Activated gamma-delta T cell treated with Interleukin-2 at 50 U/mL for 16 hours (primary cell): ENCODE data around the gene RACGAP1.
"Not testable (repeated sequence)": the region's sequence is repeated elsewhere in the genome, so short reads cannot be mapped to it uniquely, and the experiment has no call there.

Experiments used
- DNase-seq: peaks from one replicate; pipeline ENCODE4 v3.0.0-alpha.2; 2020

The RACGAP1 gene

DNA sequence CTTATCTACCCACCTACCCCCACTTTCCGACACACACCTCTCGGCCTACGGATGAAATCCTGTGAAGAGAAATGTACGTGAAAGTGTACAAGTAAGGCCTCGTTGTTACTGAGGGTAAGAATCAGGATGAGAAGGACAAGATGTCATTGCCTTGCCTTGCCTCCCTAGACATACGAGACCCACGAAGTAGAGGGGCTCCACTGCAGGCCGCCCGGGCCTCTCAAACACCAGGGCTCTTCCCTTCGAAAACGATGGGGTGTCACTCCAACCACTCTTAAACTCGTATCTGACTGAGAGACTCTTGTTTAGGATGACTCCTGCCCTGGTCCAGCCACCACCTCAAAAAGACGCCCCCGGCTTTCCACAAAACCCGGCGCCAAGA lies 498 bp downstream of the RACGAP1 start:
- DNase-seq: no peak

DNA sequence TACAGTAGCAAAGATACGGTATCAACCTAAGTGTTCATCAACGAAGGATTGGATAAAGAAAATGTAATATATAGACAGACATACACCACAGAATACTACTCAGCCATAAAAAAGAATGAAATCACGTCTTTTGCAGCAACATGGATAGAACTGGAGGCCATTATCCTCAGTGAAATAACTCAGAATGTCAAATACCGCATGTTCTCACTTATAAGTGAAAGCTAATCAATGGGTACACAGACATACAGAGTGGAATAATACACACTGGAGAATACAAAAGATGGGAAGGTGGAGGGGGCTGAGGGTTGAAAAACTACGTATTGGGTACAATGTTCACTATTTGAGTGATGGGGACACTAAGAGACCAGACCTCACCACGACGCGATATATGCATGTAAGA lies 1.1 kb downstream of the RACGAP1 start:
- DNase-seq: no peak

DNA sequence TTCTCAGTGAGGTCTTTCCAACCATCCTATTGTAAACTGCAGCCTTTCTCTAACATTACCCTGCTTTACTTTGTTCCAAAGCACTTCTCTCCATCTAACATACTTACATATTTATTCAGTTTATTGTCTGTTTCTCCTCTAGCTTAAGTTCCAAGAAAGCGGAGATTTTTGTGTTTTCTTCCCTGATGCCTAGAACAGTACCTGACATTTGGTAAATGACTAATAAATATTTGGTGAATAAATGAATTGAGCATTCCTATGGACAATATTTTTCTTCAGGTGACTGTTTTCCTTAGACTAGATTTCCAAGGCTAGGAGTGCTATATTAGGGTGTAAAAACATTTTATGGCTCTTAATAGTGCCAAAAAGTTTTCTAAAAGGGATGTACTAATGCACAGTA lies 2.4 kb downstream of the RACGAP1 start:
- DNase-seq: no peak

DNA sequence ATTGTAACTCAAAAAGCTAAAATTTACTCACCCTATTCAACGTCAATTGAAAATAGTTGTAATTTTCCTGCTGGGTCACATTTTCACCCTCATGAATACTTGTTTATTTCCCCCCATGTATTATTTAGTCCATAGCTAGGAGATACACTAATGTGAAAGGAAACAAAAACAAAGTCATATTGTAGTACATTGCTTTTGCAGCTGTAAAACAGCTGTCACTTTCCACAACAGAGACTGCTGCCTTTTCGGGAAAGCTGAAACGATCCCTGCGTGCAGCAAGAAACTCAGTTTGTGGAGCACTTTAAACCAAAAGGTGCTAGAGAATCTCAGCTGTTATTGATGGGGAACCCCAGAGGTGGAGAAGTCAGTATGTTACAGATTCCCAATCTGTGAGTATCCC lies 4.3 kb downstream of the RACGAP1 start:
- DNase-seq: no peak

DNA sequence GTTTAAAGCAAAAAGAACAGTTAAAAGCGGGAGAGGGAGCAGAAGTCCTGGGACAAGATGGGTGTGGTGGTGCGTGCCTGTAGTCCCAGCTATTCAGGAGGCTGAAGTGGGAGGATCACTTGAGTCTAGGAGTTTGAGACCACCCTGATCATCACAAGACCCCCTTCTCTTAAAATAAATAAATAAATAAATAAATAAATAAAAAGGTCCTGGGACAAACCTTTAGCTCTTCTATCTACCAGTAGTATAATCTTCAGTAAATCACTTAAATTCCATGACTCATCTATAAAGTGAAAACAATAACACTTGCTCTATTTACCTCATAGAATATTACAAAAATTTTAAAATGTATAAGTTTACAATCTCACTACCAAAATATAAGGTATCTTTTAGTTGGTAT lies 5.8 kb downstream of the RACGAP1 start:
- DNase-seq: no peak

DNA sequence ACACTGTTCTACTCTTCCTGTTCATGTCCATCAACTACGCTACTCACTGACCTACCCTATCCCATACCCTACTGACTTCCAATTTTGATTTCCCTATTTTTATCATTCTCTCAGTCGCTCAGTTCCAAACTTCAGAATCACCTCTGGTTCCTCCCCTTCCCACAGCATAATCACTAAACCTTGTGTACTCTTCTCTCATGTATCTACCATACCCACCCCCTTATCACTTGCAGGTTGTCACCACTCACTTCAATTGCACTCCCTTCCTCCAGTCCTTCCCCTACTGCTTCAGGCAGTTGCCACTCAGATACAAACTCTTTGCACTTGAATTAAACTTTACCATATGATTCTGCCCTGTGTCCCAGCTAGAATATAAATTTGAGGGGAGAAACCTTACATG lies 6.3 kb downstream of the RACGAP1 start:
- DNase-seq: no peak

DNA sequence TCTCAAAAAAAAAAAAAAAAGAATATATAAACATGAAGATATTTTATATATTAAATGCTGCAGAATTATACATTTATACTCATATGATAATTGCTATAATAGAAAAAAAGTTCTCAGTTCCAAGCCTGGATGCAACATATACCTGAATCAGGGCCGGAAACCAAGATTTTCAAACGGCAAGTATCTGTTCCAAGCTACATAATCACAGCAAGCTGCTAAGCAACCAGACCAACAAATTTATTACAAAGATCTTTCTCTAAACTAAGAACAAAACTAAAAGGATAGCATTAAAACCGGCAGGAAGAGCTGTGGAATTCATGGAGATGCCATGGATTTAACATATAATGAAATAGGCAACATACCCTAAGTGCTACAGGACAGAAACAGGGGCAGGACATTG lies 7.1 kb downstream of the RACGAP1 start:
- no peak for DNase-seq

DNA sequence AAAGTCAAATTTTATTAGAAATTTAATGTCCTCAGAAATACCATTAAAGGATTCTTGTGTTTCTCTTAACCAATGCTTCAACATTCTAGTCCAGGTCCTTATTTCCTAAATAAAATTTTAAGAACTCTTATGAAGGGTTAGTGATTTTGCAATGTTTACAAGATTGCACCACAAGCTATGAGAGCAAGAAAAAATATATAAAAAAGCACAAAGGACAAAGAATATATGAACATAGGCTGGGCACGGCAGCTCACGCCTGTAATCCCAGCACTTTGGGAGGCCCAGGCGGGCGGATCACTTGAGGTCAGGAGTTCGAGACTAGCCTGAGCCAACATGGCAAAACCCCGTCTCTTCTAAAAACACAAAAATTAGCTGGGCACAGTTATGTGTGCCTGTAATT lies 7.7 kb downstream of the RACGAP1 start:
- DNase-seq: no peak

DNA sequence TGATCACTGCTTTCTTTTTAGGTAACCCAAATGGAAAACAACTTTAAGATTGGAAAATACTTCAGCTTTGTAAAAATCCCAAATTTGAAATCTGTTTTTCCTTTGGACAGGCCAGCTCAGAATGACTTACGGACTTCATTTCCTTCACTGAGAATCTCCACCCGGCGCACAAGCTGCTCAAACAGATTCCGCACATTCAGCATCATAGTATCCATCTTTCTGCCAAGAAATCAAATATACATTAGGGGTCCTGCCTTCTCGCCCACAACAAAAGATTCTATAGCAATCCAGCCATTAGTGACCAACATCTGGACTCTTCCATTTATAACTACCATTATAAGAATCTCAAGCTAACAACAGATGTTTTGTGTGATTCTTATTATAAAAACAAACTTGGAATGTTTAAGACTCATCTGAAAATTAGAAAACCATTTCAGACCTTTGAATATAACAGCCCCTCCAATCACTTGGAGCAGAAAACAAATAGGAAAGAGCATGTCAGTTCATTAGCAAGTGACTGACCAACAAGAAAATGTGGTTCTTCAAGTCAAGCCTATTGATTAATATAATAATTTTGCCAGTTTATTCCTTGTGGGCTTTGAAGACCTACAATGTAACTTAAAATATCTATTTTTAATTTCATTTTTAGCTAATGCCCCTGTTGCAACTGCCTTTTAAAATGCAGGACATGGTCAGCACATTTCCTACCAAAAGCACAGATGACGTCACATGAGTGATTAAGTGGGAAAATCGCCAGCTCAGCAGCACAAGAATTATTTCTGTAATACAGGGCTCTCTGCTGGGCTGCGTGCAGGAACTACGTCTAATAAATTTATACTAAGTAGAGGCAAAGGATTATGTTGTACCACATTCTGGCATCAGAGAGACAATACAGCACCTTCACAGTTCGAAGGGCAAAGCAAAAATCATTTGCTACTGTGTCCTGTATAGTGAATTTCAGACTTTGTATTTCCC lies 8.5 kb downstream of the RACGAP1 start:
- DNase-seq: no peak

DNA sequence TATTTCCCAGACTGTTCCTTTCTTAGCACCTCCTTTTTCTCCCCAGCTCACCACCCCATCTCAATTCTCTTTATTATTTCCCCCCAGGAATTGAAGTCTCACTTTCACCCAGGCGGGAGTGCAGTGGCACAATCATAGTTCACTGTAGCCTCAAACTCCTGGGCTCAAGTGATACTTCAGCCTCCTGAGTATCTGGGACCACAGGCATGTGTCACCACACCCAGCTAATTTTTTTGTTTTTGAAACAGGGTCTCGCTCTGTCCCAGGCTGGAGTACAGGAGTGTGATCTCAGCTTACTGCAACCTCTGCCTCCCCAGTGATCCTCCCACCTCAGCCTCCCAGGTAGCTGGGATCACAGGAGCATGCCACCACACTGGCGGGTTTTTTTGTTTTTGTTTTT lies 11.0 kb downstream of the RACGAP1 start:
- DNase-seq: no peak

DNA sequence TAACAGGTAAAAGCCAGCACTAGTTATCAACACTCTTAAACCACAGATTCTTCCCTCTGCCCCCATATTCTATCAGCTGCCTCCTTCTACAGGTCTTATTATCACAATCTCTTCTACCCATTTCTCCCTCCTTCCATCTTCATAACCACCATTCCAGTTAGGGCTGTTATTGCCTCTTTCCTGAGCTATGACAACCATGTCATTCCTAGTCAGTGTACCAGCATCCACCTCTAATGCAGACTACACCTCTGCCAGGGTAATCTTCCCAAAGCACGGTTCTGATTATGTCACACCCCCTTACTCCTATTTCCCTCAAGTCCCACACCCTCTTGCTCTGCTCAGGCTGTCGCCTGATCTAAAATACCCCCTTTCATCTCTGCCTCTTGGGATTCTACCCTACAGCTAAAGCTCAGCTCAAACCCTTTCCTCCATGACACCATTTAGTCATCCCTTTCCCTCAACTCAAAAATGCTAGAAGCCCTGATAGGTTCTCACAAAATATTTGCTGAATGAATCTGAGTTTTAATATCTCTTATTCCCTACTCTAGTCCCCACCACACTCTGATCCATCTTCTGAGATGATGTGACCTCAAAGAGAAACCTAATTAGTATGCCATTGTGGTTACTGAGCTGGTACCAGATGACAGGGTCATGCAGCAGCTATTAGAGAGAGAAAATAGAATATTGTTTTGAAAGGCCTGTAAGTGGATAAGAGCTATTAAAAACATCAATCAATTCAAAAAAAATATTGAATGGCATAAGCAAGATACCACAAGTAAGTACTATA lies 11.7 kb downstream of the RACGAP1 start:
- DNase-seq: no peak

DNA sequence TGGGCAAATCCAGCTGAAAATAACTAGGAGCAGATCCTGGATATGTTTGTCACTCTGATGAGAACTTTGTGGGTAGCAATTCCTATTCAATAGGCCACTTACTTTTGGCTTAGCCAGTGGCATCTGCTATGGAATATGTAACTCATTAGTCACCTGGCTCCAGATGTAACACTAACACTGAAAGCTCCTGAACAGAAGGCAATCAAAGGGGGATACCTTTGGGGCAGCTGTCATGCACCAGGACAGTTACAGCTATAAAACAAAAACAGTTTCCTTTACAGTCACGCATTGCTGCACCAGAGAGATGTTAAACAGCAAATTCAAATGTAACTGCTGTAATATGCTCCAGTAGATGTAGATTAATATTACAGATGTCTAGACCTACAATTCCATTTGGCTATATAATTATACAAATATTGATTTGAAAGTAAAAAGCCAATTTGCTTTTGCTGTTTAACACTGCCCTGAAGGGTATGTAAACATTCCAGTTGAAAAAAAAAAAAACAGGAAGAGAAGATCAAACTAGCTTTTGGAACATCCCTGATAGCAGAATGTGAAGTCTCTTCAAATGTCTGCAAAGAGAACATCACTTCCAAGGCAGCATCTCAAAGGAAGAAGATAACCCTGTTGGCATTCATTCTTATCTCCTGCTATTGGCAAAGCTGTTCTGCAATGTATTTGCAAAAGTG lies 18.4 kb downstream of the RACGAP1 start:
- no peak for DNase-seq

DNA sequence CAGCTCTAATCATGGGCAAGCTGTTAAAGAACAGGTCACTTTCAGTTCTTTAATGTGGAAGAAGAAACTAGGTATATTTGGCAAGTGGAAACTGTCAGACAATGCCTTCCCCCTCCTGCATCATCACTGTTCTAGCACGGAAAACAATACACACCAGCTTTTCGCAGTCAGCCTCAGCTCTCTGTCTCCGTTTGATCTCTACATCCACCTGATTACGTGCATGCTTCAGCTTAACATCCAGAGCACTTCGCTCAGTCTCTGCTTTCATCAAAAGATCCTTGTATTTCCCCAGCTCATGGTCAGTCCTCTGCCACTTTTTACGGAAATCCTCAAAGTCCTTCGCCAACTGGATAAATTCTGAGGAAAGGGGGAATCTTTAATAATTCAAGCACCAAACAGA lies 19.0 kb downstream of the RACGAP1 start:
- no peak for DNase-seq

DNA sequence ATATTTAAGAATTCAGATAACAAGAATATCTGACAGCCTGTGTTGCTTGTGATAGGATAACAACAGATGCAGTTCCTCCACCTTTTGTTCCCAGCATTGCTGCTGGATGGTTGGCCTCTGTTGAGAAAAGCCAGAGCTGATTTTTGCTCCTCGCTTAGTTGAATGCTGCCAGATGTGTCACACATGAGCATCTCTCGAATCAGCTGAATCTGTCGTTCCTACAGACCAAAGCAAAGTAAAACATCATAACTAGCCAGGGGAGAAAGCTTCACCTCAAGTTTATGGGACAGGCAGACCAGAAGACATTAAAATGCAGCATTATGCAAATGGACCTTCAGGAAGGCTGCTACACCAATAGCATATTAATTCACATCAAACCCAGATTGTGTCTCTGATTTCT lies 20.1 kb downstream of the RACGAP1 start:
- DNase-seq: no peak

DNA sequence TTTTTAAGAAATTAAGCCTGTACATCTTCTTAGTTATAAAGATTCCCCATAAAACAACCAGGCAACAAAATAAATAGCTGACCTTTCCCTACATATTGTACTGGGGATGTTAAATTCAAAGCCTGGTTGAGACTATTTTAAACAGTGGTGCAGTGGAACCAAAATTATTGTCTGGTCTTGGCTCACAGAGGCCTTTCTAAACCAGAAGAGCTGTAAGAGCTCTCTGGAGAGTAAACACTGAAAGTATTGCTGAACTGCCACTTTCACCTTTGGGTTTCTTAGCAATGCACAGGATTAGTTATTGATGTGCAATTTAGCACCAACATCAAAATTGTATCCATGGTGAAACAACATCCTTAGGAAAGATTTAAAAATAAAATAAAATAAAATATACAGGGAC lies 20.6 kb downstream of the RACGAP1 start:
- no peak for DNase-seq

DNA sequence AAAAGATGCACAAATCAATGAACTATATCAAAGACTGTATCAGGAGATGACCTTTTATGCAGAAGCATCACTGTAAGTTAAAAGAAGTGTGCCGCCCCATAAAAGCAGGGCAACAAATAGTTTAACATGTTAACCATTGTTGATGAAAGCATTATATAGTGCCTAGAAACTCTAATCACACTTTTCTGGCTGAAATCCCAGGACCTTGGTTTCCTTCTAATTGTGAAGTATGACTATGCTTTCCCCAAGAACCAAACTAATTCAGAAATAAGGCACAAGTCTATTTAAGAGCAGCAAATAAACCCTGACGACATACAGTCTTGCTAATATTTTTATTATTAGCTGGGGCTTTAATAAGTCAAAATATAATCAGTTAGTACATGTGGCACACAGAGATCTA lies 21.7 kb downstream of the RACGAP1 start:
- no peak for DNase-seq

DNA sequence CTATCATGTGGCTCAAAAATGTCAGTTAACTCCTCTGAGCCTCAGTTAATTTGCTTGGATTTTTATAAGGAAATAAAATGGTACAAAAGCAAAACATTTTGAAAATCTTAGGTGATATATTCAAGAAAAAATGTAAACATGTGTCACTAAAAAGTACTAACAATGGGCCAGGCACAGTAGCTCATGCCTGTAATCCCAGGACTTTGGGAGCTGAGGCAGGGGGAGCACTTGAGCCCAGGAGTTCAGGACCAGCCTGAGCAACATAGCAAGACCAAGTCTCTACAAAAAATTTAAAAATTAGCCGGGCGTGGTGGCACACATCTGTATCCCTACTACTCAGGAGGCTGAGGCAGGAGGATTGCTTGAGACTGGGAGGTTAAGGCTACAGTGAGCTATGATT lies 26.8 kb downstream of the RACGAP1 start:
- no peak for DNase-seq

DNA sequence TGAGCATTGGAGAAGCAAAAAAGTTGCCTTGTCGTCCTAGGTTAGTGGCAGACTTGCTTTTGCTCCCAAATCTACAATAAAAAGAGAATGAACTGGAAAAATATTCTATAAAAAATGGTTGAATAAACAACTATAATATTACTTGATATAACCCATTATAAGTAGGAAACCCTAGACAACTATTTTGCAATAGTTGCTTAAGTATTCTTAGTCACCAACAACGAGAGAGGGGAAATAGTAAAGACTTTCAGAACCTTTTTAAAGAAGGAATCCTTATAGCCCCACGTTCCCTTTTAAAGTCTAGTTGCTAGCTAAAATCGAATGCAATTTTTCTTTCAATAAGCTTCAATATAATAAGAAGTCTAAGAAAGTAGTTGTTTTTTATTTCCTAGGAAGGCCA lies 35.0 kb downstream of the RACGAP1 start:
- no peak for DNase-seq

DNA sequence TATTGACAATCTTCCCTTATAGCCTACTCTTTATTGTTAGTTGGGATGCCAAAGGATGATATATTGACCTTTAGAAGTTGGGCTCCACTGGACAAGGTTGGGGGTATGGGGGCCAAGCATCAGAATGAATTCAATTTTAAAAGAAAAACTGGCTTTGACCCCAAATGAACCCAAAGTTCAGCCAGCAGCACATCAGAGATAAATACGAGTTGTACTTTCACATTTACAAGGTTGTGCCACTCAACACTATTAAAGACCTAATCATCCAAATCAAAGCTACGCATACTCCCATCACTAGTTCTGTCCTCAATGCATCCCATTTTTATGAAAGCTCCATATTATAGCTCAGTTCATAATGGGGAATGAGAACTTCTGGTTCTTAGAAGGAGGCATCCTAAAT lies 35.9 kb downstream of the RACGAP1 start:
- DNase-seq: not testable (repeated sequence)

DNA sequence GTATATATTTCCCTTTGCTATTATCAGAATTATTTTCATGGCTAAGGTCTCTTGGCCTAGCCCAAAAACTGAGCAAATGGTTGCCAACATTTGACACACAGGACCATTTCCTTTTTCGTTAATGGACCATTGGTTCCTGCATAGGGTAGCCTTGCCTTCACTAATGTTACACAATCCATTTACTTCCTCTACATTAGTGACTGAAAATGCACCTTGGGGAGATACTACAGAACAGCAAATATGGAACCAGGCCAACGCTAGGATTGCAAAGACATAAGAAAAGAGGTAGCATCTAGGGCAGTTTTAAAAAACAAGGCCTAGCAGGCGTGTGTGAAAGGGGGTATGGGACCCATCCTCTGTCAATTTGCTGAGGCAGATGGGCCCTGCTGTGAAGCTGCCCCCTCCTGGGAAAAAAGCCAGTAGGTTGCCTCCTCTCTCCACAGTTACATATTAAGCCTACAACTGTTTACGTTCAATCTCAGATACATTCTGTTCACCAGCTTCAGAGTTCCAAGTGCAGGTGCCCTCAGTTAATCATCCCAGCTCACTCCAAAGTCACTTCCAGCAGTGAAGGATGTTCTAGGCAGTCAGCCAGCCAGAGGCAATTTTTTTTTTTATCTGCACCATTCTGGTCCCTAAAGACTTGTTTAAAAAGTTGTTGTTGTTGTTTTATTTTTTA lies 37.5 kb downstream of the RACGAP1 start:
- no peak for DNase-seq

DNA sequence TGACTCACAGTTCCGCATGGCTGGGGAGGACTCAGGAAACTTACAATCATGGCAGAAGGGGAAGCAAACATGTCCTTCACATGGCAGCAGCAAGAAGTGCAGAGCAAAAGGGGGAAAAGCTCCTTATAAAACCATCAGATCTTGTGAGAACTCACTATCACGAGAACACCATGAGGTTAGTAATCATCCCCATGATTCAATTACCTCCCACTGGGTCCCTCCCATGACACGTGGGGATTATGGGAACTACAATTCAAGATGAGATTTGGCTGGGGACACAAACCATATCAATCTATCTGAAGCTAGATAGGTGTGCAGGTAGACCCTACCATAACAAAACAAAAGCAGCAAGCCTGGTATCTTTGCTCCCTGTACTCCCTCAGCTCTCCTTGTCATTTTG lies 38.8 kb downstream of the RACGAP1 start:
- DNase-seq: not testable (repeated sequence)

DNA sequence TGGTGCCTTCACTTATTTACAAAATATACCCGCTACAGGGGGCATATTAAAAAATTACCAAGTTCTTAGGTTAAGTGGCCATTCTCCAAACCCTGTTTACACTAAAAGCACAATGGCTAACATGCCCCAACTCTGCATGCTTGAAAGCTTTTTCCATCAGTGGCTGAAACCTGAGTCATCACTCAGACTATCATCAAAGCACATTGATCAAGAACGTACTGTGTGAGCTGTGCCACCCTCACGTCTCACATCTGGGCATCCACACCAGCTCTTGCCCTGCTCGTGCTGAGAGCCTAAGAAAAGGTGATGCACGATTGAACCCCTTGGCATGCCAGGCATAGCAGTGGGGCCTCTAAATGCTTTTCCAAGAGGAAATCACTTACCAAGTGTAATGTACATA lies 39.3 kb downstream of the RACGAP1 start:
- DNase-seq: no peak
